Measurements from ENCODE around the gene FBXO24.

DNA sequence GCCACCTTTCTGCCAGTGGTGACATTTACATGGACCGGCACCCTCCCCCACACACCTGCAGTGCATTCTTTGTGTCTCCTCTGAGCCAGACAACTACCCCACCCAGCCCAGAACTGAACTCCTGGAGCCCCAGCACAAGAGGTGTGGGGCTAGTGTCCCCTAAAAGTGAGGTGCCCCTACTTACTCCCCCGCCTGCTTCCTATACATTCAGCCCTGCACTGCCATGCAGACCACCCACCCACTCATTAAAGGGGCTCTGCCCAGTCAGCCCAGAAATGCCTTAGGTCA lies 14.4 kb upstream of the FBXO24 start:
- TF ChIP-seq, protein P1, sequence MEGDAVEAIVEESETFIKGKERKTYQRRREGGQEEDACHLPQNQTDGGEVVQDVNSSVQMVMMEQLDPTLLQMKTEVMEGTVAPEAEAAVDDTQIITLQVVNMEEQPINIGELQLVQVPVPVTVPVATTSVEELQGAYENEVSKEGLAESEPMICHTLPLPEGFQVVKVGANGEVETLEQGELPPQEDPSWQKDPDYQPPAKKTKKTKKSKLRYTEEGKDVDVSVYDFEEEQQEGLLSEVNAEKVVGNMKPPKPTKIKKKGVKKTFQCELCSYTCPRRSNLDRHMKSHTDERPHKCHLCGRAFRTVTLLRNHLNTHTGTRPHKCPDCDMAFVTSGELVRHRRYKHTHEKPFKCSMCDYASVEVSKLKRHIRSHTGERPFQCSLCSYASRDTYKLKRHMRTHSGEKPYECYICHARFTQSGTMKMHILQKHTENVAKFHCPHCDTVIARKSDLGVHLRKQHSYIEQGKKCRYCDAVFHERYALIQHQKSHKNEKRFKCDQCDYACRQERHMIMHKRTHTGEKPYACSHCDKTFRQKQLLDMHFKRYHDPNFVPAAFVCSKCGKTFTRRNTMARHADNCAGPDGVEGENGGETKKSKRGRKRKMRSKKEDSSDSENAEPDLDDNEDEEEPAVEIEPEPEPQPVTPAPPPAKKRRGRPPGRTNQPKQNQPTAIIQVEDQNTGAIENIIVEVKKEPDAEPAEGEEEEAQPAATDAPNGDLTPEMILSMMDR (IDR thresholded peaks at IDR 0.05): no peak
- TF ChIP-seq POLR2AphosphoS5 (IDR thresholded peaks at IDR 0.05): no peak
